ENCODE results near the gene CRKL.

The CRKL gene

DNA sequence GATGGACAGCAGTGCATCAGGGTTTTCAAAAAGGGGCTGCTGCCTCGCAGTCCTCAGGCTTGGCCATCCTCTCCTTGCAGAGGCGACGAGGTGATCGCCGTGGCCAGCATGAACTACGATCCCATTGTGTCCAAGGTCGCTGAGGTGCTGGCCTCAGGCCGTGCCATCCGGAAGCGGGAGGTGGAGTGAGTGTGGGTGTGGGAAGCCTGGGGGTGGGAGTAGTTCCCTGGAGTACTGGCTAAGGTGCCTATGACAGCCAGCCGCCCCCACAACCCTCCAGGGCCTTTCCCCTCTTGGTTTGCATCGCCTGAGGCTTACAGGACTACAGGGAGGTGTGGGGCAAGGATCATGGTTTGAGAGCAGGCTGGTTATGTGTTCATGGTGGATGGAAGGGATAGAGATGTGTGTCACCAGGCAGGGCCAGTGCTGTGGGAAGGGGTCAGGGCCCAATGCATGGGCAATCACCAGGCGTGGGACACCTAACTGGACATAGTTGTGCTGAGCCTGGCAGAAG is 62.8 kb downstream of the CRKL start:
- in situ Hi-C loops (cut with HindIII; ENCODE audit: low sequenced_read_pairs), result no loop called here

DNA sequence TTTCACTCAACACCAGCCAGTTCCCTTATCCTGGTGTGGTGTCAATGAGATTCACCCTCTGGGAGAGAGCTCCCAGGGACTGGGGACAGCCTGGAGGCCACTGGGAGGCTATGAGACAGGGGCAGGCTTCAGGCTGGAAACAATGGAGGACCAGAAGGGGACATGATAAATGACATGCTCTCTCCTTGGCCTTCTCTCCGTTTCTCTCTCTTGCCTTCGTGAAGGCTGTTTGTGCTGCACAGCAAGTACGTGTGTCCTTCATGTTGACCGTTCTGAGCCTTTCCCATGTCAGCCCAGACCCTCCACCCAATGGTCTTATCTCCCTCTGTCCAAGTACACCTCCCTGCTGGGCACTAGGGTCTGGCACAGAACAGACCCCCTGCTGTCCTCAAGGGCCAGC is 63.3 kb downstream of the CRKL start:
- in situ Hi-C loops (cut with HindIII; ENCODE audit: low sequenced_read_pairs), result no loop called here

DNA sequence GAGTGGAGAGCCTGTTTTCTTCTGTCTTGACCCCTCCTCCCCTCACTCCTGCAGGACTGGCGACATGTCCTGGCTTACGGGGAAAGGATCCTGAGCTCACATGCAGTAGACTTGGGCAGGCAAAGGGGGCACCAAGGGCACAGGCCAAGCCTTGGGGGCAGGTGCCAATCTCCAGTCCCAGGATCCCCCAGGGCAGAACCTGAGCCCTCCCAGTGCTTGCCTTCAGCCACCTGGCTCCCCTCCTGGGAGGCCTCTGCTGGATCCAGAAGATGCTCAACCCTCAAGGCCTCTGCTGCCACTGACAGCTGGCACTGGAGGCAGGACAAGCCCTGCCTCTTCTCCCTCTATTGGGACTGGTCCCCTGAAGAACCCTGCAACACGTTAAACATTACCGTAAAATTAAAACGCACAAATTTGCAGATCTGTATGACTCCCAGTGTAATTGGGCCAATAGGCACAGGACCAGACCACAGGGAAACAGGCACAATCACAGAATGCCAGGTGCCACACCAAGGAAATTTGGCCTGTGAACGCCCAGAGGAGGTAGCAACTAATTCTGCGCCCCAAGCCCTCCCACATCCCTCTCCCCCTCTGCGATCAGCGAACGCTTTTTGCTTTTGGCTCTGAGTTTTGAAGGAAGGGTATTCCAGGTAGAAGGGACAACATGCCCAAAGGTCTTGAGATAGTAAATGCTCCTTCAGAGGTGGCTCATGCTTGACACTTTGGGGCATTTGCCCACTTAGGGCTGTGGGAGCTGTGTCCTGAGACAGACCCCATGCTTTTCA is 63.9 kb downstream of the CRKL start:
- in situ Hi-C loops (cut with HindIII; ENCODE audit: low sequenced_read_pairs), result no loop called here

DNA sequence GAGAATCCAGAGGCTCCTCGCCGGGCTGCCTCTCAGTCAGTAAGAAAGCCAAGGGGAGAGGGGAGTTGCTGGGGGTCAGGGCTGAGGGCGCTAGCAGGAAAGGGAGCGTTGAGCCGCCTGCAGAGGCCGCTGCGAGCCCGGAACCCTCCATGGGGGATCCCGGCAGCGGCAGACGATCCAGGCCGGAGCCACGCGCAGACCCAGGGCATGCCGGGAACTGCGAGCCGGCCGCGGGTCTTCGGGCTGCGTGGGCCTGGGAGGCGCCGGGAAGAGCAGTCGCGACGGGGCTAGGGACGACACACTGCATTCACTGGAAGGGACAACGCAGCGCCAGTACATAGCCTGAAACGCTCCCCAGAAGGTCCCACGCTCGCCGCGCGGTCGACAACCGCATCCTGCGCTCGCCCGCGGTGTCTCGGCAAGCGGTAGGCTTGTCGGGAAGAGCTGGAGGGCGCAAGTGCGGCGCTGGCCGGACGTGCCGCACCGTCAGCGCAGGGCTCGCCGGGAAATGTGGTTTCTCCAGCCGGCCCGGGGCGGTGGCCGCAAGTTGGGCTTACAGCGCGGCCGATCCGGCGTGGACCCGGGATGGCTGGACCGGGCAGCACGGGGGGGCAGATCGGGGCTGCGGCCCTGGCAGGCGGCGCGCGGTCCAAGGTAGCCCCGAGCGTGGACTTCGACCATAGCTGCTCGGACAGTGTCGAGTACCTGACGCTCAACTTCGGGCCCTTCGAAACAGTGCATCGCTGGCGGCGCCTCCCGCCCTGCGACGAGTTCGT is 64.8 kb downstream of the CRKL start, which contains the start of gene LZTR1:
Gene LZTR1 (plus strand): TSS at position 511 of the 776 bp plus-strand sequence. CDS start 75 bp downstream, at position 586.
- in situ Hi-C loops (cut with HindIII; ENCODE audit: low sequenced_read_pairs), result no loop called here

DNA sequence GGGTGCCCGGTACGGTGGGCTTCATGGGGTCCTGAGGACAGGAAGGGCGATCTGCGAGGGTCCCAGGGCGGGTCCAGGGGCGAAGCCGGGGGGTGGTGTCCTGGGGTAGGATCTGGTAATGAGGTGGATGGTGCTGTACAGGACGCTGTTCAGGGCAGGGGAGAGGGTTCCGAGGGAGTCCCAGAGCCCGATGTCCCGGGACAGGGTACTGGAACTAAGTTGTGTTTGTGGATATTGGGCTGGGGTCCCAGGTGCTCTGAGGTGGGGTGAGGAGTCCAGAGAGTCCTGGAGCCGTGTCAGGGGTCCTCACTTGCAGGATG is 65.3 kb downstream of the CRKL start:
- in situ Hi-C loops (cut with HindIII; ENCODE audit: low sequenced_read_pairs), result no loop called here

DNA sequence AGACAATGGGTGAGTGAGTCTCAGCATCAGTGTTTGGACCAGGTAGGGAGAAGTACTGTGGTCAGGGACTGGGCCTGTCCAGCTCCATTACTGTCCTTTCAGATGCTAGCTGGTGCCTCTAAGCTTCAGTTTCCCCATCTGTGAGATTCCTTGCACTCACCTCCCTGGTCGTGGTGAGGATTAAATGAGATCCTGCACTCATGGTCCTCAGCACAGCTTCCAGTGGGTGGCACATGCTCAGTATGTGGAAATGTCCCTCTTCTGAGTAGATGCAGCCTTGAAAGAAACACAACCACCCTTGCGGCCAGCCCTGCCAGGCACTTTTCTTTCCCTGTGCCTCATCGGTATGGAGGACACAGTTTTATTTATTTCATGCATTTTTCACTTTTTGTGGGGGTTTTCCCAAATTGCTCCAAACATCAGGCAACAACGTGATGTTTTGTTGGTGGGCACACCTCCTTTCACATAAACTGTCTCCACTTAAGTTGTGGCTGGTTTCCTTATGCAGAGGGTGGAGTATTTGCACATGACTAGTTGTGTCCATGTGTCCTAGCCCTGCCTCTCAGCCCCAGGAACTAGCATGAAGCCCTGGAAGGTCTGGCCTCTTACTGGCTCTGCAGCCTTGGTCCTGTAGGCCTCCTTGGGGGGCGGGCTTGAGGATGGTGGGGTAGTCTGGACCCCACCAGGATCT is 66.0 kb downstream of the CRKL start:
- in situ Hi-C loops (cut with HindIII; ENCODE audit: low sequenced_read_pairs), result no loop called here

DNA sequence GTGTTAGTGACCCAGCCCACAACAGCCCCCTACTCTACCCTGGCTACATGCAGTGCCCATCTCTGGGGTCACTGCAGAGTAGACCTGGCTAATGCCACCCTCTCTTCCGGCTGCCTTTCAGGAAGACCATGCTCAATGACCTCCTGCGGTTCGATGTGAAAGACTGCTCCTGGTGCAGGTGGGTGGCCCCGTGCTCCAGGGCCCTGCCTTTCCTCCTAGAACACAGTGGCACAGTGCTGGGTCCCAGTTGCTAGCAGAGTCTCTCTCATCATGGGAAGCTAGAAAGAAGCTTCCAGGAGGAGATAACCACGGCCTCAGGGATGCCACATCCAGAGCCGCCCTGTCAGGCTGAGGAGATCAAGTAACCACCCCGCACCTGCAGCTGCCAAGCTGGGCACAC is 68.5 kb downstream of the CRKL start:
- in situ Hi-C loops (cut with HindIII; ENCODE audit: low sequenced_read_pairs), result no loop called here

DNA sequence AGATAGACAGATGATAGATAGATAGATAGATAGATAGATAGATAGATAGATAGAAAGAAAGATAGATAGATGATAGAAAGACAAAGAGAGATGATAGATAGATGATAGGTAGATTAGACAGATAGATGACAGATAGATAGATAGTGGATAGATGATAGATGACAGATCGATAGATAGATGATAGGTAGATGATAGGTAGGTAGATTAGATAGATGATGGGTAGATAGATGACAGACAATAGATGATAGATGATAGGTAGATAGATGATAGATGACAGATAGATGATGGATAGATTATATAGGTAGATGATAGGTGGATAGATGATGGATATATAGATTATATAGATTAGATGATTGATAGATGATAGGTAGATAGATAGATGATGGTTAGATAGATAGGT is 69.2 kb downstream of the CRKL start:
- in situ Hi-C loops (cut with HindIII; ENCODE audit: low sequenced_read_pairs), result no loop called here

DNA sequence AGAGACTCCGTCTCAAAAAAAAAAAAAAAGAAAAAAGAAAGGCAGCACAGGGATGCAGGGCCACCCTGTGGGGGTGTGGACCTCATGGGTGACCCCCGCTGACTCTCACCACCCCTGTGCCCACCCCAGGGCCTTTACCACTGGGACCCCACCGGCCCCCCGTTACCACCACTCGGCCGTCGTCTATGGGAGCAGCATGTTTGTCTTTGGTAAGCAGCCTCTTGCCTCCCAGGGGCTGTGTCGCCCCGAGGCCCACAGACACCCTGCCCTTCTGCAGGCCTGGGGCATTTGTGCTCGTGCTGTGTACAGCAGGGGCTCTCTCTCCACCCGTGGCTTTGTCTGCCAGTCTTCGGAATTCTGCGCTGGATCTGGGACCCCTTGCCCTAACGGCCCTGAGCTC is 70.2 kb downstream of the CRKL start:
- in situ Hi-C loops (cut with HindIII; ENCODE audit: low sequenced_read_pairs), result no loop called here

DNA sequence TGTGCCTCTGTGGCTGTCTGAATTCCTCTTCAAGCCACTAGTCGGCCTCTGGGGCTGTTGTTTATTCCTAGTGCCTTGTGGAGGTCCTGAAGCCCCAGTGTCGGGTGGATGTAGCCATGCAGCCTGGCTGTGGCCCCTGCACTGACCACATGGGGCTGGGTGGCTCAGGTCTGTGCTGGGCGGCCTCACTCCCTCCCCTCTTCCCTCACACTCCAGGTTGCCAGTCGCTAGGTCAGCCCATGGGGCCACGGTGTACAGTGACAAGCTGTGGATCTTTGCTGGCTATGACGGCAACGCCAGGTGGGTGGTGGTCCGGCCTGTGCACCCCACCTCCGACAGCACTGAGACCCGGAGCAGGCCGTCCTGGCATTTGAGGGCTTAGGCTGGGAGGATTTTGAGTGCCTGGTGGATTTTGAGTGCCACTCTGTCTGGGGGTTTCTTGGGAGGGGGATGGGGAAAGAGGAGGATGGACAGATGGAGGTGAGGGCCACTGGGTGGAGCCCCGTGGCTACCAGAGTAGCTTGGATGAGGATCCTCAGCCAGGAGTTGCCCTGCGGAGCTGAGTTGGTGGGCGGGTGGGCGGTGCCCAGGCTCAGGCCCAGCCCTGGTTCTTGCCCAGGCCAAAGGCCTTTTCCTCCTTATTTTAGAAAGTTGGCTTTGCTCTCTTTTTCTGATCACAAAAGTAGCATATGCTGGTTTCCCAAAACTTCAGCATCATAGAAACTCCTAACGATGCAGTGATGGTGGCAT is 71.5 kb downstream of the CRKL start:
- in situ Hi-C loops (cut with HindIII; ENCODE audit: low sequenced_read_pairs), result no loop called here

DNA sequence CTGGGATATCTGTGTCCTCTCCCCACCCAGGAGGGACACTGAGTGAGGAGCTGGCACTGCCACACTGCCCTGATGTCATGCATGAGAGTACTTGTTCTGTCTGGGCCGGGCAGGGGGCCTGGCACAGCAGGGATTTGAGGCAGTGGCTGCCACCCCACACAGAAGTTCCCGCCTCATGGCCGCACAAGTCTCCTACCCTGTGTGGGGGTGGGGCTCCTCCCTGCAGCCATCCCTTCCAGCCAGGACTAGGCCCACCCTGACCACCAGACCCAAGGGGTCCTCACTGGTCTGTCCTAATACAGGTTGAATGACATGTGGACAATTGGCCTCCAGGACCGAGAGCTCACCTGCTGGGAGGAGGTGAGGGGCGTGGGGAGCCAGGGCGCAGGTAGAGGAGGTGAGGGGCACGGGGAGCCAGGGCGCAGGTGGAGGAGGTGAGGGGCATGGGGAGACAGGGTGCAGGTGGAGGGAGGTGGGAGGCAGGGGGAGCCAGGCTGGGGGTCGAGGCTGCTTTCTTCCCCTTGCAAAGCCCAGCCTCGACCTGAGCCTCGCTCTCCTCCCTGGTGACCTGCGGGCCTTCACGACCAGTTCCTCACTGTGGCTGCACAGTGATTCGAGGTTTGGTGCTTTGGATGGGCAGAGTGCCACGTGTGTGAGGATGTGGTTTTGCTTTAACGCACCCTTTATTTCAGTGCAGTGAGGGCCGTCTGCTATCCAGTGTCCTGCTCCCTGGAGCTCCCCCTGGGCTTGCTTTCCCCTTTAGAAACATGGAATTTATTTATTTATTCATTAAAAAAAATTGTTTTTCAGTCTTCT is 72.3 kb downstream of the CRKL start:
- in situ Hi-C loops (cut with HindIII; ENCODE audit: low sequenced_read_pairs), result no loop called here

DNA sequence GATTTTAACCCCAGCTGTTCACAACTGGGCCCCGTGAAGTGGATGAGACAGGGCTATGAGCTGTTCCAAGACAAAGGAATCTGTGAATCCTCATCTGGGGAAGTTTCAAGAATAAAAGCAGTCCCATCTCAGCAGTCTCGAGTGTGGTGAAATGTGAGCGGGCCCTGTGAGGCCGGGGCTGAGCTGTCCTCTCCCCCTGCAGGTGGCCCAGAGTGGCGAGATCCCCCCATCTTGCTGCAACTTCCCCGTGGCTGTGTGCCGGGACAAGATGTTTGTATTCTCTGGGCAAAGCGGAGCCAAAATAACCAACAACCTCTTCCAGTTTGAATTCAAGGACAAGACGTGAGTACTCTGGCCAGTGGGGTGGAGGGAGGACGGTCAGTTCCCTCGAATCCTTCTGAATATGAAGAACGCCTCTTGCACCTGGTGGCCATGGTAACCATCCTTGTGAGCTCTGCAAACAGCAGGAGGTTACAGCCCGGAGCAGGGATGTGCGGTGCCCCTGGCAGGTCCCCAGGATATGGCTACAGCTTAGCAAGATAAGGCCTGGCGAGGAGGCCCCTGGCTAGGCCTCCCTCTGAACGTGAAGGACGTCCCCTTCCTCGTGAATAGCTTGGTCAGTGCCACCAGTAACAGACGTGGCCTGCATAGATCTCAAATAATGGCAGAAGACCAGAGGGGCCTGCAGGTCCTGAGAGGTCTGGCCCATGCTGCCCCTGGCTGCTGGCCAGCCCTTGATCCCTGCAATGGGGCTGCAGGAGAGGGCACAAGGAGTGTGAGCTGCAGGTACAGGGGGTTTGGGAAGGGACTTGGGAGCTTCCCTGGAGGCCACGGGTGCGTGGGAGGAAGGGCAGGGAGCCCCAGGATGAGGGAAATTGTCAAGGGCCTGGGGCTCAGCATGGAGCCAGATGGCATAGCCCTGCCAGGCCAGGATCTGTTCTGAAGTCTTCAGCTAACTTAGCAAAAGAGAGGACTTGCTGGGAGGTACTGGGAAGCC is 73.3 kb downstream of the CRKL start:
- in situ Hi-C loops (cut with HindIII; ENCODE audit: low sequenced_read_pairs), result no loop called here

DNA sequence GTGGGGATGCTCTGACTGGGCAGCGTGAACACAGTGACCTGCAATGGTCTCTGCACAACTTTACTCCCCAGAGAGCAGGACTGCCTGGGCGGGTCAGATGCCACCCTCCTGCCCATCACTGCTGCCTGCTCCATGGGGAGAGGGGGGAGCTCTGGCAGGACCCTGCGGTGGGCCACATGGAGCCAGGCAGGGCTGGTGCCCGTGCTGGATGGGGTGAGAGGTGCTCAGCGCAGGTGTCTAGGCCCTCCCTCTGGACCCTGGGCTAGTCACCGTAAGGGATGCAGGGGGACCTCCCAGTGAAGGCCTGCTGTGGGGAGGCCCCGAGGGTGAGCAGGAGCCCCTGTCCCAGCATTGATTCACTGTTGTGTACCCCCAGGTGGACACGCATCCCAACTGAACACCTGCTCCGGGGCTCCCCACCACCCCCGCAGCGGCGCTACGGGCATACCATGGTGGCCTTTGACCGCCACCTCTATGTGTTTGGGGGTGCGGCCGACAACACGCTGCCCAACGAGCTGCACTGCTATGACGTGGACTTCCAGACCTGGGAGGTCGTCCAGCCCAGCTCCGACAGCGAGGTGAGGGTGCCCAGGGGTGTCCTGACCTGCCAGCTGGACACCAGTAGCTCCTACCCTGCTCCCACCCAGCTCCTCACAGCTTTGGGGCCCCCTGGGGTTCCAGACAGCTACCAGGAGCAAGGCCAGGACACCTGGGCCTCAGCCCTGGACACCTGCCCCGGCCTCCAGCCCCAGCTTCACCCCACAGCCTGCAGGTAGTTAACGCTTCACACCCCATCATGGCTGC is 74.2 kb downstream of the CRKL start:
- in situ Hi-C loops (cut with HindIII; ENCODE audit: low sequenced_read_pairs), result no loop called here

DNA sequence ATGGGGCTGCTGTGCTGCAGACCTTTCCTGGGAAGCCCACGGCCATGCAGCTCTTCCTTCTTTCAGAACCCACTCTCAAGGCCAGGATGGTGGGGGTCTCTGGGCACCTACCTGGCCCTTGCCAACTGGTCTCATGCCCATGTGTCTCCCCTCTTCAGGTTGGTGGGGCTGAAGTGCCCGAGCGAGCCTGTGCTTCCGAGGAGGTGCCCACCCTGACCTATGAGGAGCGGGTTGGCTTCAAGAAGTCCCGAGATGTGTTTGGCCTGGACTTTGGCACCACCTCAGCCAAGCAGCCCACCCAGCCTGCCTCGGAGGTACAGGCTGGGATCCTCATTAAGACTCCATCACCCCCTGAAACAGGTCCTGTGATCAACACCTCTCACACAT is 74.8 kb downstream of the CRKL start:
- in situ Hi-C loops (cut with HindIII; ENCODE audit: low sequenced_read_pairs), result no loop called here

DNA sequence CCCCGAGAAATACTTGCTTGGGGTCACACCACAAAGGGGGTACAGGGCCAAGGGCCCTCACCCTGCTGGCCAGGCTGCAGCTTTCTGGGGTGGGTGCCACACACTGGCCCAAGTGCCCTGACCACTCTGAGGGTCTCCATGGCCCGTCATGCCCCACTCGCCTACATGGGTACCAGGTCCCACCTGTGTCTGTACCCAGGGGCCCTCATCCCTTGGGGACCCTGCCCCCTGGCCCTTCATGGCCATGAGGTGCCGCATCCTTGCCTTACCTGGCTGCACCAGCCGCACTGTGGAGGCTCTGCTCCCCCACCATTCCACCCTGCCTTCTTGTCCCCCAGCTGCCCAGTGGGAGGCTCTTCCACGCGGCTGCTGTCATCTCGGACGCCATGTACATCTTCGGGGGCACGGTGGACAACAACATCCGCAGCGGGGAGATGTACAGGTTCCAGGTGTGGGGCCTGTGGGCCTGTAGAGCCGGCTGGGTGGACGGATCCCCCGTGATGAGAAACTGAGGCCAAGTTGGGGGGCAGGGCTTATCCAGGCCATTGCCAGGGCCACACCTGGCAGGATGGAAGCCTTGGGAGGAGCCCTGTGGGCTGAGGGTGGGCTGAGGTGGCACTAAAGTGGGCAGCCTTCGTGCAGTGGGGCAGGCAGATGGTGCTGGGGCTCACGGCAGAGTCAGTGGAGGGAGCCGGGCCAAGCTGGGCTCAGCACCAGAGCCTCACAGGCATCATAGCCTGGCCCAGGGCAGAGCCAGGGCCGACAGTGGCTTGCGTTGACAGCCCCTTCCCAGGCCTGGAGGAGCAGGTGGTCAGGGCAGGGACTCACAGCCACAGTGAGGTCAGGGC is 75.5 kb downstream of the CRKL start:
- in situ Hi-C loops (cut with HindIII; ENCODE audit: low sequenced_read_pairs), result no loop called here

DNA sequence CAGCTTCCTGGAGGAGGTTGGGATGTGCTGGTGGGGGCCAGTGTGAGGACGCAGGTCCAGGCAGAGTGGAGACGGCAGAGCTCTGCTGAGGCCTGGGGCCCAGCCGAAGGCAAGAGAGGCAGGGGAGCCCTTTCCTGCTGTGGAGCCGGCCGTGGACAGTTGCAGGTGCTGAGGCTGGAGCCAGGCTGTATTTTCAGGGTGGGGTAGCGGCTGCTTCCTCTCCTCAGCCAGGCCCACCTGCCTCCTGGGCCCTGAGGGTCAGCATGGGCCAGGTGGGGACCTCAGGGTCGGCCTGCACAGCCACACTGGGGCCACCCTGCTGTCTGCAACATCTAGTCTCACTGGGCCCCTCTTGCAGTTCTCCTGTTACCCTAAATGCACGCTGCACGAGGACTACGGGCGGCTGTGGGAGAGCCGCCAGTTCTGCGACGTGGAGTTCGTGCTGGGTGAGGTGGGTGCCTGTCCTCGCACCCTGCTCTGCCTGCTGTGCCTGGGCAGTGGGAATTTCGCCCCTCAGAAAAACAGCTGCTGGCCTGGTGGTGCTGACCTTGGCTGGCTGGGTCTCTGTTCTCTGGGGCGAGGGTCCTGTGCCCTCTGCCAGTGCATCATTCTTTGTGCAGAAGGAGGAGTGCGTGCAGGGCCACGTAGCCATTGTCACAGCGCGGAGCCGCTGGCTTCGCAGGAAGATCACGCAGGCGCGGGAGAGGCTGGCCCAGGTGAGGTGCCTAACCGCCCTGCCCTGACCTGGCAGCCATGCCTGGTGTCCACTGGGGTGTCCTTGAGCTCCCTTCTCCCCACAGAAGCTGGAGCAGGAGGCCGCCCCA is 76.3 kb downstream of the CRKL start:
- in situ Hi-C loops (cut with HindIII; ENCODE audit: low sequenced_read_pairs), result no loop called here

Data from endothelial cell of hepatic sinusoid (primary cell).